HEK293 (cell line): ENCODE measurements around the gene RIC8B.

Experiments
- BCL6B ChIP-seq: fragments of 450-650 bp; formaldehyde crosslinking; IDR thresholded peaks from 2 replicates; pipeline ENCODE4 v1.5.1; 2017; ENCODE audit warnings: missing biosample characterization, missing genetic modification characterization
- ELK4 ChIP-seq: IDR thresholded peaks from 2 replicates; pipeline ENCODE4 v1.6.1; 2011; ENCODE audit warnings: mild to moderate bottlenecking, low read depth, low read length, borderline replicate concordance
- GLI4 ChIP-seq: fragments of 450-650 bp; formaldehyde crosslinking; IDR thresholded peaks from 2 replicates; pipeline ENCODE4 v1.5.1; 2016; ENCODE audit warnings: missing biosample characterization, missing genetic modification characterization
- INSM2 ChIP-seq: fragments of 450-650 bp; formaldehyde crosslinking; IDR thresholded peaks from 2 replicates; pipeline ENCODE4 v1.5.1; 2016; ENCODE audit warnings: missing biosample characterization, missing genetic modification characterization
- OVOL3 ChIP-seq: fragments of 450-650 bp; formaldehyde crosslinking; IDR thresholded peaks from 2 replicates; pipeline ENCODE4 v1.5.1; 2016; ENCODE audit warnings: missing biosample characterization, missing genetic modification characterization
- PBX3 ChIP-seq: sonication (generic); formaldehyde crosslinking; IDR thresholded peaks from 2 replicates; pipeline ENCODE4 v1.8.1; 2022; ENCODE audit warnings: mild to moderate bottlenecking, moderate library complexity, missing genetic modification reagents
- TRIM28 ChIP-seq: IDR thresholded peaks from 2 replicates; pipeline ENCODE4 v1.6.1; 2011; ENCODE audit warnings: low read length, control low read depth, borderline replicate concordance
- ZBTB20 ChIP-seq: fragments of 450-650 bp; formaldehyde crosslinking; IDR thresholded peaks from 2 replicates; pipeline ENCODE4 v1.5.1; 2016; ENCODE audit warnings: missing biosample characterization, missing genetic modification characterization
- ZBTB26 ChIP-seq: fragments of 450-650 bp; formaldehyde crosslinking; optimal IDR thresholded peaks from 2 replicates; pipeline ENCODE3; 2016; ENCODE audit warnings: missing biosample characterization, mild to moderate bottlenecking, missing genetic modification characterization
- ZBTB49 ChIP-seq: fragments of 450-650 bp; formaldehyde crosslinking; IDR thresholded peaks from 2 replicates; pipeline ENCODE4 v1.5.1; 2016; ENCODE audit warnings: missing biosample characterization, missing genetic modification characterization, low read depth
- ZBTB7A ChIP-seq: fragments of 450-650 bp; formaldehyde crosslinking; IDR thresholded peaks from 2 replicates; pipeline ENCODE4 v1.5.1; 2016; ENCODE audit warnings: low read depth, missing biosample characterization, missing genetic modification characterization
- ZBTB8A ChIP-seq: fragments of 450-650 bp; formaldehyde crosslinking; IDR thresholded peaks from 2 replicates; pipeline ENCODE4 v1.5.1; 2016; ENCODE audit warnings: missing biosample characterization, missing genetic modification characterization
- ZFP3 ChIP-seq: fragments of 450-650 bp; formaldehyde crosslinking; IDR thresholded peaks from 2 replicates; pipeline ENCODE4 v1.5.1; 2016; ENCODE audit warnings: low read depth, missing biosample characterization, missing genetic modification characterization
- ZNF114 ChIP-seq: fragments of 450-650 bp; formaldehyde crosslinking; IDR thresholded peaks from 2 replicates; pipeline ENCODE4 v1.5.0; 2017; ENCODE audit warnings: missing biosample characterization, missing genetic modification characterization
- ZNF133 ChIP-seq: fragments of 450-650 bp; formaldehyde crosslinking; IDR thresholded peaks from 2 replicates; pipeline ENCODE4 v1.5.1; 2016; ENCODE audit warnings: missing biosample characterization, missing genetic modification characterization
- ZNF140 ChIP-seq: fragments of 450-650 bp; formaldehyde crosslinking; IDR thresholded peaks from 2 replicates; pipeline ENCODE4 v1.5.1; 2016; ENCODE audit warnings: missing biosample characterization, missing genetic modification characterization
- ZNF169 ChIP-seq: fragments of 450-650 bp; formaldehyde crosslinking; IDR thresholded peaks from 2 replicates; pipeline ENCODE4 v1.5.1; 2016; ENCODE audit warnings: missing biosample characterization, missing genetic modification characterization
- ZNF214 ChIP-seq: fragments of 450-650 bp; formaldehyde crosslinking; IDR thresholded peaks from 2 replicates; pipeline ENCODE4 v1.5.1; 2017; ENCODE audit warnings: missing biosample characterization, mild to moderate bottlenecking, missing genetic modification characterization, borderline replicate concordance
- ZNF24 ChIP-seq: fragments of 450-650 bp; formaldehyde crosslinking; IDR thresholded peaks from 2 replicates; pipeline ENCODE4 v1.5.1; 2016; ENCODE audit warnings: missing biosample characterization, missing genetic modification characterization
- ZNF274 ChIP-seq, 2 experiments: fragments of 200-500 bp in 1 of 2; fragments of 450-650 bp in 1 of 2; sonication (Bioruptor generic) in 1 of 2; formaldehyde crosslinking in 1 of 2; IDR thresholded peaks; 2 replicates each; pipeline versions ENCODE4 v1.5.1 to v1.6.1; 2014 to 2016; ENCODE audit warnings: borderline replicate concordance in 1 of 2, inconsistent platforms in 1 of 2, low read length in 1 of 2, missing biosample characterization in 1 of 2, missing genetic modification characterization in 1 of 2
- ZNF354C ChIP-seq: fragments of 450-650 bp; formaldehyde crosslinking; IDR thresholded peaks from 2 replicates; pipeline ENCODE4 v1.5.1; 2016; ENCODE audit warnings: missing biosample characterization, missing genetic modification characterization, low read depth, borderline replicate concordance
- ZNF416 ChIP-seq: fragments of 450-650 bp; formaldehyde crosslinking; IDR thresholded peaks from 2 replicates; pipeline ENCODE4 v1.5.1; 2016; ENCODE audit warnings: missing biosample characterization, missing genetic modification characterization
- ZNF501 ChIP-seq: fragments of 450-650 bp; formaldehyde crosslinking; IDR thresholded peaks from 2 replicates; pipeline ENCODE4 v1.5.1; 2016; ENCODE audit warnings: missing biosample characterization, missing genetic modification characterization
- ZNF521 ChIP-seq: fragments of 450-650 bp; formaldehyde crosslinking; IDR thresholded peaks from 2 replicates; pipeline ENCODE4 v1.5.1; 2017; ENCODE audit warnings: missing biosample characterization, mild to moderate bottlenecking, missing genetic modification characterization
- ZNF600 ChIP-seq: fragments of 450-650 bp; formaldehyde crosslinking; IDR thresholded peaks from 2 replicates; pipeline ENCODE4 v1.5.1; 2016; ENCODE audit warnings: missing biosample characterization, missing genetic modification characterization
- ZNF629 ChIP-seq: fragments of 450-650 bp; formaldehyde crosslinking; IDR thresholded peaks from 2 replicates; pipeline ENCODE4 v1.5.1; 2017; ENCODE audit warnings: missing biosample characterization, missing genetic modification characterization
- ZNF747 ChIP-seq: fragments of 450-650 bp; formaldehyde crosslinking; IDR thresholded peaks from 2 replicates; pipeline ENCODE4 v1.5.1; 2016; ENCODE audit warnings: missing biosample characterization, missing genetic modification characterization

RIC8B gene

GRCh38 chr12:106767954-106768822, 6.3 kb upstream of the RIC8B start (continued):
- no peak for TF ChIP-seq TRIM28
- TF ChIP-seq INSM2 (tag by site-specific recombination), result peak; percentile 52; the same call in 1 of the 2 replicates
- TF ChIP-seq ZNF214 (tag by site-specific recombination), result no peak
- TF ChIP-seq ZBTB26 (tag by site-specific recombination), result no peak
- TF ChIP-seq ZNF629 (tag by site-specific recombination), result peak; percentile 91
- no peak for TF ChIP-seq OVOL3 (tag by site-specific recombination)
- TF ChIP-seq ZNF354C (tag by site-specific recombination), result no peak
- TF ChIP-seq ZNF140 (tag by site-specific recombination), result no peak
- peak; percentile 57; the same call in 1 of the 2 replicates for TF ChIP-seq ZNF24 (tag by site-specific recombination)
- no peak for TF ChIP-seq ZBTB49 (tag by site-specific recombination)
- no peak for TF ChIP-seq ZNF274 (IDR thresholded peaks at IDR 0.05; ENCODE audit: low read length)
- no peak for TF ChIP-seq ZNF274 (tag by site-specific recombination; IDR thresholded peaks at IDR 0.05; ENCODE audit: borderline replicate concordance)
- TF ChIP-seq ZBTB7A, result no peak
- no peak for TF ChIP-seq ZNF521 (tag by site-specific recombination)
- TF ChIP-seq ZNF747 (tag by site-specific recombination), result no peak
- no peak for TF ChIP-seq GLI4
- no peak for TF ChIP-seq ZNF416
- no peak for TF ChIP-seq ZBTB8A (tag by site-specific recombination)
- no peak for TF ChIP-seq ZNF114
- no peak for TF ChIP-seq ZNF501 (tag by site-specific recombination)
- TF ChIP-seq ZNF133 (tag by site-specific recombination), result no peak
- TF ChIP-seq ZBTB20, result no peak
- no peak for TF ChIP-seq ZNF600 (tag by site-specific recombination)
- TF ChIP-seq ZNF169 (tag by site-specific recombination), result no peak
- TF ChIP-seq ZFP3 (tag by site-specific recombination), result no peak
- no peak for TF ChIP-seq PBX3
- no peak for TF ChIP-seq ELK4
- TF ChIP-seq BCL6B (tag by site-specific recombination), result no peak
